Type B pancreatic cell (in vitro differentiated cells): ENCODE data around the gene SUB1. TPM values are rescaled to one million over a fixed set of nuclear protein-coding genes. Genes with fewer than 3 reads are reported as not detected.

Source experiments
- DNase-seq: peaks from one replicate; pipeline ENCODE4 v3.0.0; 2021; ENCODE audit warnings: mixed read lengths; ENCODE audit not compliant: unreplicated experiment; ENCODE audit errors: extremely low spot score
- H3K27ac Mint-ChIP-seq: 2 replicates; pipeline ENCODE4 v1.8.0; 2021; ENCODE audit warnings: mild to moderate bottlenecking, mixed read lengths
- H3K27me3 Mint-ChIP-seq: 2 replicates; pipeline ENCODE4 v1.8.0; 2021; ENCODE audit warnings: mixed read lengths
- H3K36me3 Mint-ChIP-seq: 2 replicates; pipeline ENCODE4 v1.8.0; 2021; ENCODE audit warnings: mixed read lengths
- H3K4me1 Mint-ChIP-seq: one replicate; pipeline ENCODE4 v1.8.0; 2021; ENCODE audit warnings: mixed read lengths; ENCODE audit not compliant: unreplicated experiment
- H3K4me3 Mint-ChIP-seq: 2 replicates; pipeline ENCODE4 v1.8.0; 2021; ENCODE audit warnings: mild to moderate bottlenecking, mixed read lengths
- H3K9me3 Mint-ChIP-seq: 2 replicates; pipeline ENCODE4 v1.8.0; 2021; ENCODE audit warnings: mixed read lengths
- CTCF ChIP-seq: fragments of 200-600 bp; sonication (generic); conservative IDR thresholded peaks from 2 replicates; pipeline ENCODE4 v1.5.0; 2021; ENCODE audit warnings: antibody characterized with exemption, mild to moderate bottlenecking
- total RNA-seq: library from RNA; stranded (reverse); gene quantifications from 2 replicates; pipeline ENCODE4 v1.2.1, GENCODE V29; 2021; ENCODE audit warnings: low replicate concordance

SUB1 gene
- total RNA-seq, 1 donor from 2014 or later, result 208 TPM

DNA sequence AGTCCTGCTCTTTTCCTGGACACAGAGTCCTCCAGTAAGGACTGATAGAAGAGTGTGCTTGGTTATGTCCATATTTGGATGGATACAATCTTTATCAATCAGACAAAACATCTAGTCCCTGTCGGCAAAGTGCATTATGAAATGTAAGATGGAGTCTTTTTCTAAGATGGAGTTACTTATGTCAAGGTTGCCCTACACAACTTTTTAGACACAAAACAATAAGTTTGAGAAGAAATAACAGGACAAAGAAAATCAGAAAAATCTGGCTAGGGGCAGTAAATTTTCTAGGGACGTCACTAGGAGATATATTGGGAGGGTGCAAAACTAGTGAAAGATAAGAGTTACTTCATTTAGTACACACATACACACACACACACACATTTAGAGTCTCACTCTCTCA lies 23.3 kb upstream of the SUB1 start:
- H3K36me3 Mint-ChIP-seq, result no peaks in the 10 kb centered on the region
- no peaks in the 10 kb centered on the region for H3K27me3 Mint-ChIP-seq
- TF ChIP-seq CTCF, result no peak
- DNase-seq, result no peak
- H3K27ac Mint-ChIP-seq, result no peak overlapping the region
- no peak overlapping the region for H3K4me3 Mint-ChIP-seq
- H3K4me1 Mint-ChIP-seq, result peaks cover 5% of the 10 kb centered on the region
- H3K9me3 Mint-ChIP-seq, result no peaks in the 10 kb centered on the region

DNA sequence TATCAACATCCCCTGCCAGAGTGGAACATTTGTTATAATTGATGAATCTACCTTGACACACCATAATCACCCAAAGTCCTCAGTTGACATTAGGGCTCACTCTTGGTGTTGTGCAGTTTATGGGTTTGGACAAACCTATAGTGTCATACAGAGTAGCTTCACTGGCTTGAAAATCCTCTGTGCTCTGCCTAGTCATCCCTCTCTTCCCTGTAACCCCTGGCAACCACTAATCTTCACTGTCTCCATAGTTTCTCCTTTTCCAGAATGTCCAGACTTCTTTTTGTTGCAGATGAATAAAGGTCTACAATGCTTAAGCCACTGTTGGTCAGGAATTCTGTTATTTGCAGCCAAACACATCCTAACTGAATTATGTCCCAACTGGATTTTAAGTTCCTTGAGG lies 22.5 kb upstream of the SUB1 start:
- Mint-ChIP-seq H3K27me3 (no peaks in the 10 kb centered on the region), H3K9me3 (no peaks in the 10 kb centered on the region), H3K4me3 (no peak overlapping the region), H3K4me1 (peaks cover 5% of the 10 kb centered on the region), H3K36me3 (no peaks in the 10 kb centered on the region), H3K27ac (no peak overlapping the region)
- no peak for DNase-seq
- TF ChIP-seq CTCF, result no peak

DNA sequence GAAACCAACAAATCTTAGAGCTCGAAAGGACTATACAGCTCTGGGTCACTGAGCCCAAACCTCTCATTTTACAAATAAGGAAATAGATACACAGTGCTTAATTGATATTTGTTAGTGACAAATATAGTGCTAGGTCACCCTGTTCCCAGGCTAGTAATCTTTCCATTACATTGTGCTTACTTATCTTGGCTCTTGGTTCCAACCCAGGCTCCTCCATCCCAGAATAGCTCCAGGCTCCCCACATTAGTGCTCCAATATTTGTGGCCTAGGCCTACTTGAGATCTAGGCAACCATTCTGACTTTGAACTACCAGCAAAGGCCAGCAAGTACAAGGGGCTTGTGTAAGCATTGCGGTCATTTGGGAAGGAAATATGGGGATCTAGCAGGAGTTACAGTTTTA lies 21.7 kb upstream of the SUB1 start:
- no peaks in the 10 kb centered on the region for H3K36me3 Mint-ChIP-seq

DNA sequence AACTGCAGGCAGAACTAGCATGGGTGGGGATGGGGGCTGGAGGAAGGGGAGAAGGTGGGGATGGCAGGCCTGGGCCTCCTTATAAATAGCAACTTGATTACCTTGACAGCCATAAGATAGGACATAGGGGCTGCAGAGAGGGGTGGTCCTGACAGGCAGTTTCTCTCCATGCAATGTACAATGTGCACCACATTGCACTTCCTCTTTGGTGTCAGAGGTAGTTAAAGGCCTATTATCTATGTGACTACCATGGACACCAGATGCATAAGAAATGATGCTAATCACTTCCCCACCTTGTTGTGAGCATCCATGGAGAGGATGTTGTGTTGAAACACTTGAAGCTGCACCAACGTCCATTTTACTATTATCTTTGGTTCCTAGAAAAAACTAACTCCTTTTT lies 20.2 kb upstream of the SUB1 start:
- no peak for DNase-seq
- H3K27me3 Mint-ChIP-seq, result no peaks in the 10 kb centered on the region
- TF ChIP-seq CTCF, result no peak
- no peak overlapping the region for H3K27ac Mint-ChIP-seq
- H3K4me3 Mint-ChIP-seq, result no peak overlapping the region
- H3K36me3 Mint-ChIP-seq, result no peaks in the 10 kb centered on the region
- no peaks in the 10 kb centered on the region for H3K9me3 Mint-ChIP-seq
- no peaks in the 10 kb centered on the region for H3K4me1 Mint-ChIP-seq

More for the DNA sequence above, 21.7 kb upstream of the SUB1 start:
- Mint-ChIP-seq H3K4me3 (no peak overlapping the region), H3K27ac (no peak overlapping the region), H3K9me3 (no peaks in the 10 kb centered on the region), H3K27me3 (no peaks in the 10 kb centered on the region), H3K4me1 (peaks cover 5% of the 10 kb centered on the region)
- no peak for DNase-seq
- no peak for TF ChIP-seq CTCF

DNA sequence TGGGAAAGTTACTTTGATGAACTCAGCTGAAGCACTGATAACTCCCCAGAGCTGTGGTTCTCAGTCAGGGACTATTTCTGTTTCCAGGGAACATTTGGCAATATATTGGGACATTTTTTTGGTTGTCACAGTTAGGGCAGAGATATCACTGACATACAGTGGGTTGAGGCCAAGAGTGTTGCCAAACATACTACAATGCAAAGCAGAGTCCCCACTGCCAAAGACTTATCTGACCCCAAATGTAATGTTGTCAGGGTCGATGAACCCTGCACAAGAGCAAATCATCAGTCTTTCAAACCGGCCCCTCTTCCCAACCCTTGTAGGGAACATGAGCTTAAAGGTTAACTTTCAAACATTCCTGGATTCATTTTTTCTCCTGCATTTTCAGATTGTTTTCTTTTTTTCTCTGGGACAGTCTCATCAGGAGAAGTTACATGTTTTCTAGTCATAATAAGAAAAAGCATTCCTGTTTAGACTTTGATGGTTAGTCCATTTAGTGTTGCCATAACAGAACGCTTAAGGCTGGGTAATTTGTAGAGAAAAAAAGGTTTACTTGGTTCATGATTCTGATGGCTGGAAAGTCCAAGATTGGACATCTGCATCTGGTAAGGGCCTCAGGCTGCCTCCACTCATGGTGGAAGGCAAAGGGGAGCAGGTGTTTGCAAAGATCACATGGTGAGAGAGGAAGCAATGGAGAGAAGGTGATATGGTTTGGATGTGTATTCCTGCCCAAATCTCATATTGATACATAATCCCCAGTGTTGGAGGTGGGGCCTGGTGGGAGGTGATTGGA lies 18.8 kb upstream of the SUB1 start:
- H3K4me3 Mint-ChIP-seq, result no peak overlapping the region
- no peak for TF ChIP-seq CTCF

More for the DNA sequence above, 18.8 kb upstream of the SUB1 start:
- DNase-seq, result no peak
- H3K9me3 Mint-ChIP-seq, result no peaks in the 10 kb centered on the region
- no peaks in the 10 kb centered on the region for H3K27me3 Mint-ChIP-seq
- no peaks in the 10 kb centered on the region for H3K36me3 Mint-ChIP-seq
- H3K27ac Mint-ChIP-seq, result no peak overlapping the region
- no peaks in the 10 kb centered on the region for H3K4me1 Mint-ChIP-seq
